DMS53 (cell line): Measurements from ENCODE around the gene LRP1.

Source experiments
- DNase-seq: peaks from one replicate; lab custom pipeline; 2025; lab: John Stamatoyannopoulos, UW

Gene LRP1

GRCh38 chr12:57258977-57259970, 131.0 kb downstream of the LRP1 start:
- DNase-seq = no peak

- DNase-seq = no peak
Measured at GRCh38 chr12:57260366-57260765, 132.1 kb downstream of the LRP1 start.

- DNase-seq = peak; percentile 39
Measured at GRCh38 chr12:57261428-57261865, 133.2 kb downstream of the LRP1 start.

- no peak for DNase-seq
Measured at GRCh38 chr12:57262126-57262822, 134.0 kb downstream of the LRP1 start.
